Activated naive CD8-positive, alpha-beta T cell treated with anti-CD3 and anti-CD28 coated beads for 36 hours (primary cell): ENCODE measurements around the gene KLHDC7B. TPM values are rescaled to one million over a fixed set of nuclear protein-coding genes. Genes with fewer than 3 reads are reported as not detected.

ENCODE experiments used
- DNase-seq: peaks from one replicate; pipeline ENCODE4 v3.0.0; 2021
- H3K27ac Mint-ChIP-seq: one replicate; pipeline ENCODE4 v1.8.0; 2022; ENCODE audit warnings: mild to moderate bottlenecking, moderate library complexity, mixed read lengths
- H3K27me3 Mint-ChIP-seq: one replicate; pipeline ENCODE4 v1.8.0; 2022; ENCODE audit warnings: mild to moderate bottlenecking, mixed read lengths
- H3K36me3 Mint-ChIP-seq: one replicate; pipeline ENCODE4 v1.8.0; 2021; ENCODE audit warnings: mild to moderate bottlenecking, mixed read lengths
- H3K4me1 Mint-ChIP-seq: one replicate; pipeline ENCODE4 v1.8.0; 2021; ENCODE audit warnings: mixed read lengths
- H3K4me3 Mint-ChIP-seq: one replicate; pipeline ENCODE4 v1.8.0; 2022; ENCODE audit warnings: mild to moderate bottlenecking, moderate library complexity, mixed read lengths
- H3K9me3 Mint-ChIP-seq: one replicate; pipeline ENCODE4 v1.8.0; 2022; ENCODE audit warnings: mixed read lengths
- total RNA-seq, 2 experiments: library from RNA; stranded (reverse); gene quantifications; one replicate each; pipeline ENCODE4 v1.2.3, GENCODE V29; 2021

The KLHDC7B gene
- total RNA-seq, 2 experiments from 2014 or later: 15.1 to 15.9 TPM

- Mint-ChIP-seq H3K27ac (no peak overlapping the region), H3K9me3 (no peaks in the 10 kb centered on the region), H3K4me3 (no peak overlapping the region), H3K27me3 (peaks cover 3% of the 10 kb centered on the region), H3K36me3 (peaks cover 6% of the 10 kb centered on the region), H3K4me1 (peaks cover 7% of the 10 kb centered on the region)
- DNase-seq: no peak
These were observed 22.1 kb downstream of the KLHDC7B start for GRCh38 chr22:50567721-50568252.

DNA sequence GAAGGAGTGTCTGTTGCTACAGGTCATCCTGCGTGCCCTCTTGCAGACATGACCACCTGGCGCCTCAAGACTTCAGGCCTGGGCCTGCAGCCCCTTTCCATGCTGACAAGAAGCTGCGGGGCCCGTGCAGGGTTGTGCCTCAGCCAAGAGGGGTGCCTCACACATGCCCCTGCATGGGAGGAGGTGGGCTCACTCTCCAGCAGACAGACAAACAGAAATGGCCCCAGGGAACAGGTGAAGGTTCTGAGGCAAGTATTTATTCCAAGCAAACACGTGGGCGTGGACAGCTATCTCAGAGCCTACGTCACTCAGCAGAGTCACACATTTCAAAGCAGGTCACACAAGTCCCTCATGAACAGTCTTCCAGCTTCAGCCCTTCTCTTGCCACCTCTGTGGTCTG is 22.9 kb downstream of the KLHDC7B start:
- Mint-ChIP-seq H3K9me3 (no peaks in the 10 kb centered on the region), H3K27ac (no peak overlapping the region), H3K4me3 (no peak overlapping the region), H3K27me3 (no peaks in the 10 kb centered on the region), H3K36me3 (peaks cover 6% of the 10 kb centered on the region), H3K4me1 (peaks cover 2% of the 10 kb centered on the region)
- no peak for DNase-seq

DNA sequence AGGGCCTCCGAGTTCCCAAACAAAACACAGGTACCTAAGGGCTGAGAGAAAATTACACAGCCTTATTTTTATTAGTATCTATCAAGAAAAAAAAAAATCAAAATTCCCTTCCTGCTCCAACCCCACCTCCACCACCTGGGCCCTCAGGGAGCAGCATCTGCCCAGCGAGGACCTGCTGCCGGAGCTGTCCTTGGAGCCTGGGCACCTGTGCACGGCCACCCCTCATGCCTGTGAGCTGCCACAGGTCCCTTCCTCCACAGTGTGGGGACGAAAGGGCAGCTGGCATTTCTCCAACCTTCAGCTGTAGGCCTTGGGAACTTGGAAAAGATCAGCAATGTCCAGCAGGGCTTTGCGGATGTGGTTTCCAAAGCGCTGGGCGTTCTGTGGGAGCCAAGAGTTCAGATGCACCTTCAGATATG is 23.4 kb downstream of the KLHDC7B start:
- Mint-ChIP-seq H3K27me3 (no peaks in the 10 kb centered on the region), H3K4me1 (no peaks in the 10 kb centered on the region), H3K27ac (no peak overlapping the region), H3K9me3 (no peaks in the 10 kb centered on the region), H3K36me3 (peaks cover 8% of the 10 kb centered on the region), H3K4me3 (no peak overlapping the region)
- no peak for DNase-seq

DNA sequence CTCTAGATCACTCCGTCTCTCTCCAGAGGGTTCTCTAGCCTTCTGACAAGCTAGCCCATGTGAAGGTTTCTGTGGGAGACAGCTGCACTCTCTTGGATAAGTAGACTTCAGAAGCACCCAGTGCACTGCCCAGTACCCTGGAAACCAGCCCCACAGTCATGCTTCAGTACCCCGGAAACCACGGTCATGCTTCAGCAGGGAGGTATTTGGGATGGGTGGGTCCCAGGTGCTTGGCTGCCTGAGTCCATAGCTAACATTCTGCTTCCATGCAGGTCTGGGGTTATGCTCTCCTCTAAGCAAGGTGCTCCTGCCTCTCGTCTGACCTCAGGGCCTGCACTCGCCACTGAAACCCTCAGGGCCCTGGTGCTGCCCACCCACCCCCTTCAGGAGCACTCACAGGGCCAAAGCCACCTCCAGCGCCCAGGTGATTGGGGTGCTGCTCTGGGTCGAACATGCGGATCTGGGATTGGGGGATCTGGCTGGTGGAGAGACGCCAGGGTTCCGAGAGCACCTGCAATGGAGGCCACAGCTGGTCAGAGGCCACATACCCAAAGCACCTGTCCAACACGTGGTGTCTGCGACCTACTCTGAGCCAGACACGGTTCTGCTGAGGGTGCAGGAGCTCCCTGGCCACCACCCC is 24.3 kb downstream of the KLHDC7B start:
- H3K27ac Mint-ChIP-seq: no peak overlapping the region
- DNase-seq: no peak
- H3K9me3 Mint-ChIP-seq: no peaks in the 10 kb centered on the region
- no peak overlapping the region for H3K4me3 Mint-ChIP-seq
- no peaks in the 10 kb centered on the region for H3K4me1 Mint-ChIP-seq
- H3K27me3 Mint-ChIP-seq: no peaks in the 10 kb centered on the region
- peaks cover 8% of the 10 kb centered on the region for H3K36me3 Mint-ChIP-seq

DNA sequence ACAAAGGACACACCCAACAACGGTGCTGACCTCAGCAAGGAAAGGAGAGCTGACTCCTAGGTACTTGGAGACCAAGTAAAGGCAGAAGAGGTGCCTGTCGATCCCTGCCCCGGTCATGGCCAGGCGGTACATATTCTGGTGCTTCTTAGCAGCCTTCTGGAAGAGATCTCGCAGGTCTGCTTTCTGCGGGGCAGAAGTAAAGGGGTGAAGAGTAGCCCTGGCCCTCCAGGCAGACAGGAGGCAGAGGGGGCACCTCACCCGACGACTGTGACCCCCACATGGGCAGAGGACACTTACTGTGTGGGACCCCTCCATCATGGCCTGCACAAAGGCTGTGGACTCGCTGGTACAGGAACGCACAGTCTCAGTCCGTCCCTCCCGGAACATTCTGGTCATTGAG is 25.2 kb downstream of the KLHDC7B start:
- H3K27ac Mint-ChIP-seq: no peak overlapping the region
- H3K4me3 Mint-ChIP-seq: no peak overlapping the region
- peaks cover 8% of the 10 kb centered on the region for H3K36me3 Mint-ChIP-seq
- no peaks in the 10 kb centered on the region for H3K9me3 Mint-ChIP-seq
- no peak for DNase-seq
- H3K4me1 Mint-ChIP-seq: no peaks in the 10 kb centered on the region
- no peaks in the 10 kb centered on the region for H3K27me3 Mint-ChIP-seq

GRCh38 chr22:50571264-50572175 is 25.8 kb downstream of the KLHDC7B start:
- H3K4me1 Mint-ChIP-seq: no peaks in the 10 kb centered on the region
- H3K9me3 Mint-ChIP-seq: no peaks in the 10 kb centered on the region
- no peak overlapping the region for H3K27ac Mint-ChIP-seq
- no peak overlapping the region for H3K4me3 Mint-ChIP-seq
- DNase-seq: no peak
- H3K27me3 Mint-ChIP-seq: no peaks in the 10 kb centered on the region
- peaks cover 11% of the 10 kb centered on the region for H3K36me3 Mint-ChIP-seq

DNA sequence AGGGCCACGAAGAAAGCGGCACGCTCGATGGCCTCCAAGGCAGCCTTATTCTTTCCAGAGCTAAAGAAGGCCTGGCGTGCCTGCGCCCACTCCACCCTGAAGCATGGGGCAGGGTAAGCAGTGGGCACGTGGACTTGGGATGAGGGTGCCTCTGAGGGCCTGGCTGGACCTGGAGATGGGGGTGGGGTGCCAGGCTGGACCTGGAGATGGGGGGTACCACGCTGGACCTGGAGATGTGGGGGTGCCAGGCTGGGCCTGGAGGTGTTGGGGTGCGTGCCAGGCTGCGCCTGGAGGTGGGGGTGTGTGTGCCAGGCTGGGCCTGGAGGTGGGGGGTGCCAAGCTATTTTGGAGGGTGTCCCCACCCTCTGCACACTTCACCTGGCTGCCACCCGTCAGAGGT is 27.3 kb downstream of the KLHDC7B start:
- no peak for DNase-seq
- Mint-ChIP-seq H3K36me3 (peaks cover 9% of the 10 kb centered on the region), H3K4me1 (peaks cover 8% of the 10 kb centered on the region), H3K27me3 (no peaks in the 10 kb centered on the region), H3K9me3 (no peaks in the 10 kb centered on the region), H3K4me3 (no peak overlapping the region), H3K27ac (no peak overlapping the region)

DNA sequence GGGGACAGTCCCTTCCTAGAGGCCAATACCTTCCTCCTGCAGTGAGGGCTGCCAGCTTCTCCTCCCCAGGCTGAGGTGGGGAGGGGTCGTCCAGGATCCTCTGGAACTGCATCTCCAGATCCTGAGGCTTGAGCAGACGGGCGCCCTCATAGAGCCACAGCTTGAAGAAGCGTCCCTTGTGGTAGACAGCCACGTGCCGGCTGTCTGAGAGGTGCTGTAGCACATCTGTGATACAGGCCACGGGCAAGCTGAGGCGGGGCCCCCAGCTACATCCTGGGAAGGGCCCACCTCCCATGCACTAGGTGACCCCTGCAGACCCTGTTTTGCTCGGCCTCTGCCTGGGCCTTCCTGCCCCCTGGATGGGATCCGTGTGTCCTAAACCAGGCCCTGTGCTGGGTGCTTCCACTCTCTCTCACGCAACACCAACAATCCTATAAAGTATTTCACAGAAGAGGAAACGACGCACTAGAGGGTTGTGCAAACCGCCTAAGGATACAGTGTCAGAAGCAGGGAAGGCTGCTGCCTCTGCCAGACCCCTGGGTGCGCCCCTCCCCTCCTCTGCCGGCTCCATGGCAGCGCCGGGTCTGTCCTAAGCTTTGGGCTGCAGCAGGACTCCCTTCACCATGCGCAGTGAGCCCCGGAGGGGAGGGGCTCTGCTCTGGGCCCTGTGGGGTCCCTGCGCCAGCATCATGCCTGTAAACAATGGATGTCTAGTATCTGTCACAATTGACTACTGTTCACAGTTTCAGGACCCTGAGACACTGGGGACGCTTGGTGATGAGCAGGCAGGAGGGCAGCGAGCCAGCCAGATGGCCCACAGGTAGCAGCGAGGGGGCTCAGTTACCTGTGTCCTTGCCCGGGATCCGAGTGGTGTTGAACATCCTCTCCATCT is 28.0 kb downstream of the KLHDC7B start:
- Mint-ChIP-seq H3K27me3 (no peaks in the 10 kb centered on the region), H3K9me3 (no peaks in the 10 kb centered on the region), H3K27ac (no peak overlapping the region), H3K4me3 (no peak overlapping the region), H3K36me3 (peaks cover 9% of the 10 kb centered on the region), H3K4me1 (peaks cover 11% of the 10 kb centered on the region)
- no peak for DNase-seq

DNA sequence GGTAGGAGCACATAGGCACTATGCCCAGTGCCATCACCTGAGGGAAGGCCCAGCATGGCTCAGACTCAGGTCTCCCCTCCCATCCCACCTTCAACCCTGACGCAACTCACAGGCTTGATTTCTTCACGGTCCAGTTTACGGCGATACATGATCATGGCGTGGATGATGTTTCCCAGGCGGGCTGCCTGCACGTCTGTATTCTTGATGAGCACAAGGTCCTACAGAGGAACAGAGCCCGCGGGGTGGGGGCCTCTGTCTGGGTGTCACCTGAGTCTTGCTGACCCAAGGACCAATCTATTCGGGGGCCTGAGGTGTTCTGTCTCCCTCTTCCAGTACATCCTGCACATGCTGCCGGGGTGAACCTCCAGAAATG is 28.7 kb downstream of the KLHDC7B start:
- Mint-ChIP-seq H3K4me1 (peaks cover 13% of the 10 kb centered on the region), H3K27me3 (no peaks in the 10 kb centered on the region), H3K27ac (no peak overlapping the region), H3K9me3 (no peaks in the 10 kb centered on the region), H3K36me3 (peaks cover 9% of the 10 kb centered on the region), H3K4me3 (no peak overlapping the region)
- DNase-seq: no peak

- Mint-ChIP-seq H3K4me1 (peaks cover 13% of the 10 kb centered on the region), H3K36me3 (peaks cover 17% of the 10 kb centered on the region), H3K27ac (no peak overlapping the region), H3K4me3 (no peak overlapping the region), H3K27me3 (no peaks in the 10 kb centered on the region), H3K9me3 (no peaks in the 10 kb centered on the region)
- DNase-seq: no peak
These were observed 29.8 kb downstream of the KLHDC7B start for GRCh38 chr22:50575426-50575941.

DNA sequence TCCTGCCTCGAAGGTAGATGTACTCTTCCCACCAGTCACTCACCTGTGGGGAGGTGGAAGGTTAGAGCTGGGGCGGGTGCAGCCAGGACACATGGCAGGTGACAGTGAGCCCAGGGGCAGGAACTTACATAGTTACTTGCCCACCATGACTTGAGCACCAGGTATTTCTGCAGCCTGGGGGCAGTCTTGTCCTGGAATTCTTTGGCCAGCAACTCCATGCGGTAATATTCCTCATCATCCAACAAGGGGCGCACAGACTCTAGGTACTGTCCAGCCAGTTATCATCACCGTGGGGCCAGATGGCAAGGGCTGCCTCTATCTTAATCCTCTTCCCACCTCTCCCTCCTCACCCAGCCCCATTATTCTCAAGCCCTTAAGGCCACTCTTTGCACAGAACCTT is 30.4 kb downstream of the KLHDC7B start:
- Mint-ChIP-seq H3K27ac (no peak overlapping the region), H3K9me3 (no peaks in the 10 kb centered on the region), H3K4me1 (peaks cover 13% of the 10 kb centered on the region), H3K27me3 (no peaks in the 10 kb centered on the region), H3K4me3 (no peak overlapping the region), H3K36me3 (peaks cover 18% of the 10 kb centered on the region)
- DNase-seq: no peak

DNA sequence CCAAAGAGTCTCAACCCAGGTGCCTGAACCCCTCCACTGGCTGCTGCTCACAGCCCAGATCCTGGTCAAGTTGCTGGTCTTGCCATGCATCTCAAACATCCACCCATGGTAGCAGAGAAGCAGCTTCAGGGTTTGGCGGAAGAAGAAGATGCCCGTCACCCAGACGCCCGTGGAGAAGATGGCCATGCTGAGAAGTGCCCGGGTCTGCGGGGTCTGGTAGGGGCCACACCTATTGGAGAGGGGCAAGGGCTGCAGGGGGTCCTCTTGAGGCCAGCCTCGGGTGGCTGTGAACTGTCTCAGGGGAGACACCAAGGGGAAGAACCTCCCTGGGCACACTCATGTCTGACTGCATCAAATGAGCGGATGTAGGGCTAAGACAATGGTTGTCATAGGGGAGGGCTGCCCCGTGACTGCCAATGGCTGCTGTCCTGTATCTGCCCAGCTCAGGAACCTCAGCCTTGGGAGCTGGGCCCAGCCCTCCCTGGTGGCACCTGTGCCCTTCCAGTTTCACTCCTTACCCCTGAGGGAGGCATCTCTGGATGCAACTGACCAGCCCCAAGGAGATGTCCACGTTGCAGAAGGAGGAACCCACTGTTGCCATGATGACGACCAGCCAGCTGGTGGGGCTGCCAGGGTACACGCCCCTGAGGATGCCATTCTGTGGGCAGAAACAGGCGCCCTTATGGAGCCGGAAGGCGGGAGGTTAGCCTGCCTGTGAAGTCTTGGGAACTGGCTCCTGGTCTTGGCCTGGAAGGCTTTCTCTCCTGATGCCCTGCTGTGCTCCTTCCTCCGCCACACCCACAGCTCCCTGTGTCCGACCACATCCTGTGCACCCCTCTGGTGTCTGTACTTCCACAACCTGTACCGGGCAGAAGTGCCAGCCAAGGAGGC is 31.4 kb downstream of the KLHDC7B start:
- no peak for DNase-seq
- H3K36me3 Mint-ChIP-seq: peaks cover 18% of the 10 kb centered on the region
- no peak overlapping the region for H3K27ac Mint-ChIP-seq
- H3K9me3 Mint-ChIP-seq: no peaks in the 10 kb centered on the region
- peaks cover 20% of the 10 kb centered on the region for H3K4me1 Mint-ChIP-seq
- H3K27me3 Mint-ChIP-seq: no peaks in the 10 kb centered on the region
- no peak overlapping the region for H3K4me3 Mint-ChIP-seq

DNA sequence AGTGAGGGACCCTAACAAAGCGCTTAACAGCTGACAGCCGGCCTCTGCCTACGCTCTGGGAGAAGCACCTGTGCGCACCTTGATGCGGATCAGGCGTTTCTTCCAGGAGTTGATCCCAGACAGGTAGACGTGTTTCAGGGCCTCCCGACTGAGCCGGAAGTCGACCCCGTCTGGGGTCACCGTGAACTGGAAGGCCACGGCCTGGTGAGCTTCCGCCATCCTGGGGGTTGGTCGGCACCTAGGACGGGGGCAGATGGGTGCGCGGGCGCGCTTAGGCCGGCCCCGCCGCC is 31.9 kb downstream of the KLHDC7B start:
- Mint-ChIP-seq H3K4me3 (no peak overlapping the region), H3K27ac (no peak overlapping the region), H3K36me3 (peaks cover 18% of the 10 kb centered on the region), H3K9me3 (no peaks in the 10 kb centered on the region), H3K27me3 (no peaks in the 10 kb centered on the region), H3K4me1 (peaks cover 20% of the 10 kb centered on the region)
- DNase-seq: no peak
